ENCODE measurements around the gene TMEM184C.

TMEM184C gene

DNA sequence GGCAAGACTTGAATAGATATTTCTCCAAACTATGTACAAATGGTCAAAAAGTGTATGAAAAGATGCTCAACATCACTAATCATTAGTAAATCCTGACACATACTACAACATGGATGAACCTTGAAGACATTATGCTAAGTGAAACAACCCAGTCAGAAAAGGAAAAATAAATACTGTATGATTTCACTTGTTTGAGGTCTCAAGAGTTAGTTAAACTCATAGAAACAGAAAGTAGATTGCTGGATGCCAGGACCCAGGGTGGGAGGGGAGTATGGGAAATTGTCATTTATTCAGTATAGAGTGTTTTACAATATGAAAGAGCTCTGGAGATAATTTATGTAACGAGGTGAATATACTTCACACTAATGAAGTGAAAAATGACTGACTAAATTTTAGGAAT, 34.4 kb downstream of the TMEM184C start:
- DNase-seq (ENCODE audit: low read depth in 2 of 2), result peak in 1 of 2 donors; percentile 1

DNA sequence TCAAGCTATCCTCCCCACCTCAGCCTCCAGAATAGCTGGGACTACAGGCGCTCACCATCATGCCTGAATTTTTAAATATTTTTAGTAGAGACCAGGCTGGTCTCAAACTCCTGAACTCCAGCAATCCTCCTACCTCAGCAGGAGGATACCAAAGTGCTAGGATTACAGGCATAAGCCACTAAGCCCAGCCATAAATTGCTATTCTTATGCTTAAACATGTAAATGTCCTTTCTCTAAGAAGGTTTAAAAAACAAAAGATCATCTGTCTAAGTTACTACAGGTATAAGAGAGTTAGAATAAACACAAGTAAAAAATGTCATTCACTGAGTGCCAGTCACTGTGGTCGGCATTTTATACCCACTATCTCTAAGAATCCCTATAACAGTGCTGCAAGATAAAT, 38.4 kb downstream of the TMEM184C start:
- no peak for DNase-seq (ENCODE audit: low read depth in 2 of 2)

DNA sequence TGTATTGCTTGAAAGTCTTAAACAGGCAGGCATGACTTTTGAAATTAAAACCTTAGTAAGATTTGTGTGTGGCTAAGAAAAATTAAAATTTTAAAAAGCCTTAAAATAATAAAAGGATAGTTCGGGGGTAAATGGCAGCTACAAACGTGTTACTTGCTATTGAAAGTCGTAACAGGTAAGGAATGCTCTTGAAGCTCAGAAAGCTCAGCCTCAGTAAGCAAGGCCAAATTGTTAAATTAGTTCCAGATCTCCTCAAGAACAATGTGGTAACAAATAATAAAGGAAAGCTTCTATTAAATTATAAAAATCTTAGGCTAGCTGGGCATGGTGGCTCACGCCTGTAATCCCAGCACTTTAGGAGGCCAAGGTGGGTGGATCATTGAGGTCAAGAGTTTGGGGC, 41.3 kb downstream of the TMEM184C start:
- DNase-seq (ENCODE audit: low read depth in 2 of 2), result no peak

DNA sequence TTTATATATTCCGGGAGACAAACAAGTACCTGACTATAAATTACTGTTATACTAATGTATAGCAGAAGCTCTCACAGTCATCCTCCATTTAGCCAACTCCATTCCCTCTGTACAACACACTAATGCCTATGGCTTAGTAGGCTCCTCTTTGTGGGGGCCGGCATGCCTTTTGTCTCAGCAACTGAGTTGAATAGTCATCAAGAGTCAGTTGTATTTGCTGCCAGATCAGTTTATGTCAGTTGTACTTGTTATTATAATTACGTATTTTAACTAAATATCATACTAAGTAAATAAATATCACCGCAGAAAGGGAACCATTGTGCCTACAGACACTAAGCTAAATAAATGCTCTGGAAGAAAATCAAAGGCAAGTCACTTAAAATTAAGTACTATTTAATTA, 56.9 kb downstream of the TMEM184C start:
- DNase-seq (ENCODE audit: low read depth in 2 of 2), result no peak

DNA sequence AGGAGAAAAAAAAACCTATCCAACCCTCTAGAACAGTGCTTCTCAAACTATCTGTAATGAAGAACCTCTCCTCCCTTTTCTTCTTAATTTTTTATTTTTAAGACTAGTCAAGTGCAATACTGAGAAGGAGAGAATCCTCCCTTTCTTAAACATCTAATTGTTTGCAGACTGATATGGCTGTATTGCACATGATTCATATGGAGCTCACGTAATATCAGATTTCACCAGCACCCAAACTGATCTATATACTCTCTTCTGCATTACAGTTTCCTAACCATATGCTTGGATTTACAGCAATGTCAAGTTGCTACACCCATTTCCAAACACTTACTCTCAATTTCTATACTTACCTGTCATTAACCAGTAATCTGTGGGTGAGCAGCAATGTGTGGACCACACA, 57.3 kb downstream of the TMEM184C start:
- no peak for DNase-seq (ENCODE audit: low read depth in 2 of 2)

DNA sequence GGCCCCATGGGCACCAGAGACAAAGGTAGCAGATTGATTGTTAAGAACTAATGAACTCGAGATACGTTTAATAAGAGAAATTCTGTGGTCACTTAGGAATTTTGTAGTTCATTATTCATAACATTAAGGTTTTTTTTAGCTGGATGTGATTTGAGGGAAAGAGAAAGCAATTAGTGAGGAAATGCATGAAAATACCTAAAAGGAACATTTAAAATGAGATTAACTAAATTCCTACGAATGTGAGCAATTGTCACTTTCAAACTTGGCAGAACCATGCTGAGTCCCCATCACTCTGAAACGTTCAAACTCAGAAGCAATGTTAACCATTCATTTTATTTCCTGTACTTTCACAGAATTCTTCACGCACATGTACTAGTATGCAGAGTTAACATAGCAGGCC, 60.9 kb downstream of the TMEM184C start:
- no peak for DNase-seq (ENCODE audit: low read depth in 2 of 2)

DNA sequence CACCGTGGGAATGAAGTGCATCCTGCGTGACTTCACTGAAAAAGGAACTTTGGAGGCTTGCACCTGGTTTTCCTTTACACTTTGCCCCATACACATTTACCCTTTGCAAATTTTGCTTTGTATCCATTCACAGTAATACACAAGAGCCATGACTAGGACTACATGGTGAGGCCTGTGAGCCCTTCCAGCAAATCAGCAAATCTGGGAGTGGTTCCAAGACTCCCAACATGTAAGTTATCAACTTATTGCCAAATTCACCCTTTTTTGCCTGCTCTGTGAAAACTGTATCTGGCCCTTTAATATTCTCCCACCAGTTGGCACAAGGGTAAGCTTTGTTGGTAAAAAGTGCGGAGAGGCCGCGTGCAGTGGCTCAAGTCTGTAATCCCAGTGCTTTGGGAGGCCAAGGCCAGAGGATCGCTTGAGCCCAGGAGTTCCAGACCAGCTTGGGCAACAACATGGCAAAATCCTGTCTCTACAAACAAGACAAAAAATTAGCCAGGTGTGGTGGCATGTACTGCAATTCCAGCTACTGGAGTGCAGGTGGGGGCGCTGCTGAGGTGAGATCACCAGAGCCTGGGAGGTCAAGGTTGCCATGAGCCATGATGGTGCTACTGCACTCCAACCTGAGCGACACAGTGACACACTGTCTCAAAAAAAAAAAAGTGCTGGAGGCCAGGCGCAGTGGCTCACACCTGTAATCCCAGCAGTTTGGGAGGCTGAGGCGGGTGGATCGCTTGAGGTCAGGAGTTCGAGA, 61.8 kb downstream of the TMEM184C start:
- no peak for DNase-seq (ENCODE audit: low read depth in 2 of 2)

DNA sequence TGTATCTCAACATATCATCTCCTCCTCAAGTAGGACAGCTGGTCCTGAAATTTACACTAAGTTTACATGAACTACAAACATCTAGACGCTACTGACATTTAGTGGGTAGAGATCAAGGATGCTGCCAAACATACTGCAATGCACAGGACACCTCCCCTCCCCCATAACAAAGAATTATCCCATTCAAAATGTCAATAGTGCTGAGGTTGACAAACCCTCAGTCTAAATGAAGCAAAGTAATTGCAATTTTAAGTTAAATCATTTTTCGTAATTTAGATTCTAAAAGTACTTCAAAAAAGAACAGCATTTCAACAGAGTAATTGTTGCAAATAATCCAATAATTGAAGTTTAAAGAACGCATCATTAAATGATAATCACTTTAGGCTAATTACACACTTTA, 65.6 kb downstream of the TMEM184C start:
- DNase-seq (ENCODE audit: low read depth in 2 of 2), result no peak

DNA sequence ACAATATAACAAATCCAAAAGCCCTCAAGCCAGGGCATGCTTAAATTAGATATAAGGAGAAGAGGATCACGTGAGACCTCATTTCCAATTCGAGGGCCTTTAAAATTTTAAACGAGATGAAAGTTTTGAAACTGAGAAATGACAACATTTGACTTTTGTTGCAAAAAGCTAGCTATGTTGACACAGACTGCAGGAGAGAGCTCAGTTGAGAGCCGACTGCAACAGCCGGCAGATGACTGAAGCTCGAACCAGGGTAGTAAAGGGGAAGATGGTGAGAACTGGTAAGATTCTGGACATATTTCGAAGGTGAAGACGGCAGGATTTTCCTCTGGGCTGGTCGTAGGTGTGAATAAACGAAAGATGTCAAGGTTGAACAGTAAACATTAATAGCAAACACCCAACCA, 66.0 kb downstream of the TMEM184C start:
- no peak for DNase-seq (ENCODE audit: low read depth in 2 of 2)

DNA sequence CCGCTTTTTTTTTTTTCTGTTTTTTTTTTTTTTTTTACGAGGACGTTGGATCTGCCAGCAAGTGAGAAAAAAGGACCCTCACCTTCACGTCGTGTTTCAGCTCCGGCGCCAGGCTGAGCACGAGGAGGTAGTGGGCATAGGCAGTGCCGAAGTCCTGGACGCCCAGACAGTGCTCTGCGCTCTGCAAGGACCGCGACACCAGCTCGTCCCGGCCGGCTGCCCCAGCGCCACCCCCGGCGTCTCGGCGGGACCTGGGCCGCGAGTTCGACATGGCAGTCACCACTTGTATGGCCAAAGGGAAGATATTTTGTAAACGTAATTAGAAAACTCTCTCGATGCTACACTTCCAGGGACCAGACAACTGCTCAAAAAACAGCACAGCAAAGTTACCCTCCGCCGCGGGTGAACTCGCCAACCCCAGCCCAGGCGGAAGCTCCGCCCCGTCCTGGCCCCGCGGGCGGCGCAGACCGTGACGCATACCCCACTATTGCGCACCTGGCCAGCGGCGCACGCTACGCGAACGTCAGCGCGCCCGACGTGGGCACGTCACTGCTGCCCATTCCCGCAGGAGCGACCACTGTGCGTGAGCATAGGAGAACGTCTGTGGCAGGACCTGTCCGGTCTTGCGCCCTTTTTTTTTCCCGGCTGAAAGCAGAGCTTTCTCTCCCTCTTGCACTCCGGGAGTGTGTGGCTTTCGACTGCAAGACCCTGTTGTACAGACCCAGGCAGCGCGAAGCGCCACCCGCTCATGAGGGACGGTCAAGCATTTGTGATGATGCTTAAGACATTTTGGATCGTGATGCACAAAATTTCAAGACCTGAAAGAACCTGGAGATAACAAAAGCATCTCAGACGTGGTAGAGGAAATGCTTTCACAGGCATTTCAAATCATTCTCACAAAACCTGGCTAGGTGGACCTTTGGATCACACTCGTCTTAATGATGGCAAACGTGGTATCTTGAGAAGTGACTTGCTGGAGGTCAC, 66.8 kb downstream of the TMEM184C start, which contains the start of gene PRMT9:
PRMT9 (minus strand) TSS at position 447 of the 984 bp plus-strand sequence; CDS start at position 271, 176 bp downstream.
- DNase-seq (ENCODE audit: low read depth in 2 of 2), result peak; percentile 83 to 86

DNA sequence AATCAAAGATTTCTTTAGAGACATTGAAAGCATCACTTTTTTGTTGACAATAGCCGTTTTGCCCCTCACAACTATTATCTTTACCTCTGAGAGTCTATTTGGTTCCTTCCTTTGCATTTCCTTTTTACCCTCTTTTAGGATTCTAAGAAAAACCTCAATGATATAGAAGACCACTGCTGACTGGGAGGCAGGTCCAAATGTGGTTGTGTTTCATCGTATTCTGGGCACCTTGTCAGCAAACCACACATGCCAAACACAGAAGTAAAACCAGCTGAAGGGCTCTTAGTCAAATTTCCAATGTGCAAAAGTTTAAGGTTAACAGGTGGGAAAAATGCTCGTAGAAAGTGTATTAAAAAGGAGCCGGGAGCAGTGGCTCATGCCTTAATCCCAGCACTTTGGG, 71.9 kb downstream of the TMEM184C start:
- no peak for DNase-seq (ENCODE audit: low read depth in 2 of 2)

DNA sequence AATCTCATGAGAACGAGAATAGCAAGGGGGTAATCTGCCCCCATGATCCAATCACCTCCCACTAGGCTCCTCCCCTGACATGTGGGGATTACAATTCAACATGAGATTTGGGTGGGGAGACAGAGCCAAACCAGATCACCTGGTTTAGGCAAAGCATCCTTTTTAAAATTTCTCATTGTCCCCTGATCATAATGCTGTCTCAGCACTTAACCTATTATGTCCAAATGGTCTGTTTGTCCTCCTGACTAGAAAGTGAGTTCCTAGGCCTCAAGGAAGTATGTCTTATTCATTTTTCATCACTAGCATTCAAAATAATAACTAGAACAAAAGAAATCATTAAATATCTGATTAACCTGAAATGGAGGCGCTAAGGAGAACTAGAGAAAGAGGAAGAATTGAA, 74.6 kb downstream of the TMEM184C start:
- no peak for DNase-seq (ENCODE audit: low read depth in 2 of 2)

DNA sequence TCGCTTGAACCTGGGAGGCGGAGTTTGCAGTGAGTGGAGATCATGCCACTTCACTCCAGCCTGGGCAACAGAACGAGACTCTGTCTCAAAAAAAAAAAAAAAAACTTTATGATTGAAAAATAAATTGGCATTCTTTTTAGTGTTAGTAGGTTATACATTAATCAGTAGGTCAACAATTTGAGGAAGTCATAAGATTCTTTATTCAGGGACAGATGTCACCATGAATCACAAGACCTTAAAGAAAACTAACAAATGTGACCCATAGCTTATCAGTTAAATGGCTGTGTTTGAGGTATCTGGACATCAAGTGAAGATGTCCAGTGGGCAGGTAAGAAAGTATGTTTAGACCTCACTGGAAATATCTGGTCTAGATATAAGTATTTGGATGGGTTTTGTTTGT, 76.0 kb downstream of the TMEM184C start:
- no peak for DNase-seq (ENCODE audit: low read depth in 2 of 2)

DNA sequence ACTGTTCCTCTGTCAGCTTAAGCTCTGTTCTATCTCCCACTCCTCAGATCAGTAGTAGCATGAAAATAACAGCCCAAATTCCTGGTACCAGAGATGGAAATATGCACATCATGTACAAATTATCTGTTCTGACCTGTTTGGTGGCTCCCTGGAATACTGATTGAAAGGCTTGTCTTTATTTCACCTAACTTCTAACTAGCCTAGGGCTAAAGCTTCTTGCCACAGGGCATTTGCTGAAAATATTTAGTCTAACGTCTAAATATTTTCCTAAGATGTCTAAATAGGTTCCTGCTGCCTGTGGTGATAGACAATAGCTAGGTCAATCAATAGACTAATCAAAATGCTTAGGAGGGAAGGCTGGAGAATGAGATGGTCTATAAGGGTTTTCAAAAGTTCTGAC, 79.7 kb downstream of the TMEM184C start:
- DNase-seq (ENCODE audit: low read depth in 2 of 2), result no peak

DNA sequence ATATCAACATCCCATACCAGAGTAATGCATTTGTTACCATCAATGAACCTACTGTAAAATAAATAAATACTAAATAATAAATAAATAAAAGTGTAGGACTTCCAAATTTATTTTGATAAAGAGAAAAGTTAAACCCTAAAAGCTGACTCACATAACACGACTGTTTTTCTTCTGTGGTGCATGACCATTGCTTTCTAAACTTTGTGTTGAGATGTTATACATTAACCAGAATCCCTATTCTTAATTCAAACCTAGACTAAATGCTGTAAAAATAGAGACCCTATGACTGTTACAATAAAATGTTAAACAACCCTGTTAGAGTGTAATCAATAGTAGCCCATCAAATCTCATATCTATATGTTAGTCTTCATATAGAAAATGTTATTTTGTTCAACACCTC, 87.6 kb downstream of the TMEM184C start:
- no peak for DNase-seq (ENCODE audit: low read depth in 2 of 2)

DNA sequence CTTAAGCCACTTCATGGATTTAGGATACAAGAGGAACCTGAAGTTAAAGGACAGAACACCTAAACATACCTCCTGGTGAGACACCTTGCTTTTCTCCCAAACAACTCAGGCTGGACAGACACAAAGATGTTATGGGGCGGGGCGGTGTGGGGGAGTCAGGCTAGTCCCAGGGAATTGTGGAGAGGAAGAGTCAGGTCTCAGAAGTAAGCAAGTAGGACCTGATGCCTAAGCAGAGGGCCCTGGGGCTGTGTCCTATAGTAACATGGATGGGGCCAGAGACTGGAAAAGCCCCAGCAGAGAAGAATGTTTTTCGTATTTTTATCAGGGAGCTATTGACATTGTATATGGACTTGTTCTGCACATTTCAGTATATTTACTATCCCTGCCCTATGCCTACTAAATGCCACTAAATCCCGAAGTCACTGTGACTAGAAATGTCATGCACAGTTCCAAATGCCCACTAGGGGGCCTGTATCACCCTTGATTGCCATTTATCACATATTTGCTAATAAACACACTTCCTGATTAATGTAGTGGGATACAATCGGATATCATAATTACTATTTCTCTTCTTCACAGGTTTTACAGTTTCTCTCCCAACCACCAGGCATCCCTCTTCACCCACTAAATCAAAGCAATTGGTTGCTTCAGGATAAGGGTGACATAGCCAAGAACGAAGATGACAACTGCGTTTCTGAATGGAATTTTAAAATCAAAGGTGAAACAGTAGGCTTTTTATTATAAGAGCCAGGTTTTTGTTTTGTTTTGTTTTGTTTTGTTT, 90.9 kb downstream of the TMEM184C start:
- DNase-seq (ENCODE audit: low read depth in 2 of 2), result peak in 1 of 2 donors; percentile 25

DNA sequence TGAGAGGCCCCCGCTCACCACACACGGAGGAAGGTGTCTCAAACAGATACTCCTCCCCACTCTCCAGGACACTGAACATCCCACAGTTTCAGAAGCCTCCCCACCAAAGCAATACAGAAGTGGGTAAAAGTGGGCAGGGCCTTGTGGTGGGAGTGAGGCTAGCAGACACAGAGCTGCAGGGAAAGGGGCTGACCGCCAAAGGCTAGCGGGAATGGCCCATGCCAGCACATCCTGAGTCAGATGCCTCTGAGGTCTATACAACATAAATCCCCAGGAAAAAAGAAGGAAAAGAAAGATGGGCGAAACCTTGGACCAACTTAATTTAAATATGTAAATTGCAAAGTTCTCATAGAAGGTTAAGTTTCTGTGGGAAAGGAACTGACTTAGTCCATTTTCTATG, 92.8 kb downstream of the TMEM184C start:
- DNase-seq (ENCODE audit: low read depth in 2 of 2), result no peak

DNA sequence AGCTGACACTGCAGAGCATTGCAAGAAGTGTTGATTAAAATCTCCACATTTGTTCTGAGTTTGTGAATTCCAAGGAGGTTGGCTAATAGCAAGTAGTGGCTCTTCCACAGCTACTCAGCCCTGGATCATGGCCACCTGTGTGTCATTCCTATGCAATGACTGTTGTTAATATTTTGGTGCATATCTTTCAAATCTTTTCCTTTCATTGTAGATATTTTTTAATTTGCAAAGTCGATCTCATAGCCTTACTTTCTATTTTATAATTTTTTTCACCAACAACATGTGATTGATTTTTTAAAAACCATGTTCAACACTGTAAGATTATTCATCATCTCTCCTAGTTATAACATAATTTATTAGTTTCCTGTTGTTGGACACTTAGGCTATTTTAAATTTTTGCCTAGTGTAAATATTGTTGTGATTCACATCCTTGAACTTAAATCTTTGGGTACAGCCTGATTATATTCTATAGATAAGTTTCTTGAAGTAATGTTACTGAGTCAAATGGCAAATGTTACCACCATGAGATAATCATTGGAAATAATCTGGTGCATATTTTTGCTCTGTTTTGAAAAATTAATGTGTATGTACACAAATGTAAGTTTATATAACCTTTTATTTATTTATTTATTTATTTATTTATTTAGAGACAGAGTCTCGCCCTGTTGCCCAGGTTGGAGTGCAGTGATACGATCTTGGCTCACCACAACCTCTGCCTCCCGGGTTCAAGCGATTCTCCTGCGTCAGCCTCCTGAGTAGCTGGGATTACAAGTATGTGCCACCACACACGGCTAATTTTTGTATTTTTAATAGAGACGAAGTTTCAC, 97.6 kb downstream of the TMEM184C start:
- no peak for DNase-seq (ENCODE audit: low read depth in 2 of 2)

DNA sequence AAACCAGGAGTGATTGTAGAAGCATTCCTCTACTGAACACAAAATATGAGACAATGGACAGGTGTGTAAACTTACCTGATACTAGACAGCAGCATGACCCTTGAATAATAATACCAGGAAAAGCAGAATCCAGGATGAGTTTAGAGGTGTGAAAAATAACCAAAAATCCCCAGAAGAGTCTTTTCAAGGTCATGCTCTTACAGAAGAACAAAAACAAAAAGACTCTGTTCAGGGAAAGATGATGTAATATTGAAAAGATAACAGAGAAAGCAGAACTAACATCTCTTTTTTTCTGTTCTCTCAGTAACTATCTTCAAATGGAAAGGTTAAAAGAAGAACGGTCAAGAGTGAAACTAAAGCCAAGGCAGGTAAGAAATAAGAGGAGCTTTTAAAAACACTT, 100.7 kb downstream of the TMEM184C start:
- no peak for DNase-seq (ENCODE audit: low read depth in 2 of 2)
